Measurements from ENCODE around the gene VPS45.

Gene VPS45

DNA sequence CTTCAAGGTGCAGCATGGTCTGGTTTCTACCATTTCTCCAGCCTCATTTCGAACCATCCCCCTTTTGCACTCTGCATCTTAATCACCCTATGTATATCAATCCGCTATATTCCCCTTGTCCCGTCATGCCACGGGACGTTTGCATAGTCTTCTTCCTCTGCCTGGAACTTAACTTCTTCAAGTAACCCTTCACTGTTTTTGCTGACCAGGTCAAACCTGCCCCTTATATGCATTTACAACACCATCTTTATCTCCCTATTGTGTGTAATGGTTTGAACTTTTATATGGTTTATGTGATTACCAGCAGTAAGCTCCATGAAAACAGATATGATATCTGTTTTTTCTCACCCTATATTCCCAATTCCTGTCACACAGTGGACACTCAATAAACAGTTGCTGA is 2.3 kb downstream of the VPS45 start:
- DNase-seq (ENCODE audit: low read depth in 2 of 2, low spot score in 1 of 2) = no peak

DNA sequence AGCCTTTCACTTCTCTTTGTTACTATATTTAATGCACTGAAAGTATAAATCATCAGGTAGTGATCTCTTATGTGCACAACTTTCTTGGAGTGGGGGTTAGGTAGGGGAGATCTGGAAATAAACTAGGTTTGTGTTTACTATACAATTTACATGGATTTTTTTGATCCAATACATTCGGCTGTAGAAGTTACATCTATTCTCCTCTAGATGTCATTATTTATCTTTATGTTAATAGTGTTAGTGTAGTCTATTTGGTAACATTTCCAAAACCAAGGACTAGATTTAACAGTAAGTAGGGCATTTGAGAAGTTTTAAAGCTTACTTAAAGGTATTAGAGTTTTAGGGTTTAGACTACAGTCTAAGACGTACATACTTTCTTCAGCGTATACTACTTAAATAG is 5.4 kb downstream of the VPS45 start:
- DNase-seq (ENCODE audit: low read depth in 2 of 2, low spot score in 1 of 2) = no peak

DNA sequence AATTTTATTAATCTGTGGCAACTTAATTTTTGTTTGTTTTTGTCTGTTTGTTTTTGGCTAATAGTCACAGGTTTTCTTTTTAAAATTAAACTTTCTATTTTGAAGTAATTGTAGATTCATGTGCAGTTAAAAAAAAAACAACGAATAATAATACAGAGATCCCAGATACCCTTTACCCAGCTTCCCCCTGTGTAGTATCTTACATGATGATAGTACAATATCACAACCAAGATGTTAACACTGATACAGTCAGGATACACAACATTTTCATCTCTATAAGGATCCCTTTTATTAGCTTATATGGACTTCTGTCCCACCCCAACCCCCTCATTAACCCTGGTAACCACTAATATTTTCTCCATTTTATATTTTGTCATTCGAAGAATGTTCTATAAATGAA is 5.9 kb downstream of the VPS45 start:
- no peak for DNase-seq (ENCODE audit: low read depth in 2 of 2, low spot score in 1 of 2)

DNA sequence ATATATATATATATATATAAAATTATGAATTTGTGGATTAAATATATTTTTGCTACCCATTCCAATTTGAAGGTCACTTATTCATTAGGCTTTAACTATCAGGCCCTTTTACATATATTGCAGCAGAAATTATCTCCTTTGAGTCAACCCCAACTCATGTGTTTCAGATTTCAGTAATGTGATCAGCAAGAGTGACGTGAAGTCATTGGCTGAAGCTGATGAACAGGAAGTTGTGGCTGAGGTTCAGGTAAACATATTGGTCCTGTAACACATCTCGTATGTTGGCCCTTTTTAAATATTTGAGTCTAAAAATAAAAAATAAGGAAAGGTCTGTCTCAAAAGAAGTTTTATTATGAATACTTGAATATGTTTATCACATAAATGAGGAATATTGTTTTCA is 8.5 kb downstream of the VPS45 start:
- DNase-seq (ENCODE audit: low read depth in 2 of 2, low spot score in 1 of 2) = no peak

- no peak for DNase-seq (ENCODE audit: low read depth in 2 of 2, low spot score in 1 of 2)
Measured at GRCh38 chr1:150076985-150077384, 9.4 kb downstream of the VPS45 start.

DNA sequence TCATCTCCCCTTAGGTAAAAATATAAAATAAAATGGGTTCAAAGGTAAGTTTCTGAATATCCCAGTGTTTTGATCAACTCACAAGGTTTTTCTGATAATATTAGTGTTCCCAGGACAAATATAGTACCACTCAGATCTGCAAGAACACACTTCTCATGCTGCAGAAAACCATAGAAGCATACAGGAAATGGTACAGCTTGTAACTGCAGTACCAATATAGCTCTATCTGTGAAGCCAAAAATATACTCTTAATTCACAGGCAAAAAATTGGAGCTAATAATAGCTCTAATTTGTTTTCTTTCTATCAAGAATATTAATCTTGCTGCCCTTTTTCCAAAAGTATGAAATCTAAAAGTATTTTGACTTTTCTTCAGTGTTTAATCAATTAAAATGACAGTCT is 13.2 kb downstream of the VPS45 start:
- DNase-seq (ENCODE audit: low read depth in 2 of 2, low spot score in 1 of 2) = no peak

DNA sequence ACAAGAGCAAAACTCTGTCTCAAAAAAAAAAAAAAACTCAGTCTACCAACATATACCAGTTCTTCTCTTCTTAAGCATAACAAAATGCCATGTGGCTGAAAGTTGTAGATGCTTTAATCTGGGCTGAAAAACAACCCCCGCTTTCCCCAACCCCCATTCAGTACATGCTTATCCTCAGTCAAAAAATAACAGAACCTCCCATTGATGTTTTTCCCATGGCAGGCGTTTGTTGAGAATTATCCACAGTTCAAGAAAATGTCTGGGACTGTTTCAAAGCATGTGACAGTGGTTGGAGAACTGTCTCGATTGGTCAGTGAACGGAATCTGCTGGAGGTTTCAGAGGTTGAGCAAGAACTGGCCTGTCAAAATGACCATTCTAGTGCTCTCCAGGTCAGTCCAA is 14.9 kb downstream of the VPS45 start:
- DNase-seq (ENCODE audit: low read depth in 2 of 2, low spot score in 1 of 2) = no peak

DNA sequence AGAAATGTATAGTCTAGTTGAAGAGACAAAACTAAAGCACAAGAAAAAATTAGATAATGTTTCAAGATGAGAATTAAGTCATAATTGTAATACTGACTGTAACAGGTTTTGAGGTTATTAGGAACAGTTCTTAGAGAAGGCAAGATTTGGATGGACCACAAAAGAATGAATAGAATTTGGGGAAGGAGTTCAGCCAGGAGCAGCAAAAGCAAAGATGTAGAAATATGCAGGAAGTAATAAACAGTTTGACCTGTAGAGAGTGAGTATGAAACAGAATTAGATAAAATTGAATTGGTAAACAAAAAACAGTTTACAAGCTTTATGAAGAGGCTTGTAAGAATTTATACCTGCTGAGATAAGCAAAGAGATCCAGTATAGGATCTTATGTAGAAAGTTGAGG is 16.3 kb downstream of the VPS45 start:
- DNase-seq (ENCODE audit: low read depth in 2 of 2, low spot score in 1 of 2) = no peak

DNA sequence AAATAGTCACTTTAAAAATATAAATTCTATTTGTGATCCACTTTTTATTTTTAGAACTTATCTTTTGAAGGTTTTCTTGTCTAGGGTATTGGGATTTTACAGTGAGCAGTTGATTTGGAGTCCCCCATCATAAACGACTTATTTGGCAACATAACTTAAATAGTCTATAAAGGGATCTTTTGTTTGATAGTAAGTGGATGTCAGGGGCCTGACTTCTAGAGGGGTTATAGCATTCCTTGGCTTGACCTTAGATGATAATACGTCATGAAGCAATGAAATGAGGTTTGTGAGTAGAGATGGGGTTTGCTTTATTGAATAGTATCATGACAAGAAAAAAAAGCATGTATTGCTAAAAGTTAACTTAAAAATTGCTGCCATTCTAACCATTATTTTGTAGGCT is 17.8 kb downstream of the VPS45 start:
- no peak for DNase-seq (ENCODE audit: low read depth in 2 of 2, low spot score in 1 of 2)

DNA sequence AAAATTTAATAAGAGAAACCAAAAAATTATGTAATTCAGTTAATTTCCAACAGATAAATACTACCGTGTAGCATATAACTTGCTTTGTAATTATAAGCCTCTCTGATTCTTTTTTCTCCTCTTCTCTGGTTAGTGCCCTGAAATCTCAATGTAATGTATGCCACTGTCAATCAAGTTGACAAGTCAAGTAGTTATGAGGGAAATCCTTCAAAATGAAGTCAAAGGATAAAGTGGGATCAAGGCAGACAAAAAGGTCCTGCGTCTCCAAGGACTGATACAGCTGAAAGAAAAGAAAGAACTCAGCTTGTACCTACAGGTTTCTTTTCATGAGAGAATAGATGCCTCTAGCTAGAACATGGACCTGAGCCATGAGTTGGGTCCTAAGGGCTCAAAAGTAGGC is 19.8 kb downstream of the VPS45 start:
- no peak for DNase-seq (ENCODE audit: low read depth in 2 of 2, low spot score in 1 of 2)

- no peak for DNase-seq (ENCODE audit: low read depth in 2 of 2, low spot score in 1 of 2)
Measured at GRCh38 chr1:150089846-150090520, 22.4 kb downstream of the VPS45 start.

DNA sequence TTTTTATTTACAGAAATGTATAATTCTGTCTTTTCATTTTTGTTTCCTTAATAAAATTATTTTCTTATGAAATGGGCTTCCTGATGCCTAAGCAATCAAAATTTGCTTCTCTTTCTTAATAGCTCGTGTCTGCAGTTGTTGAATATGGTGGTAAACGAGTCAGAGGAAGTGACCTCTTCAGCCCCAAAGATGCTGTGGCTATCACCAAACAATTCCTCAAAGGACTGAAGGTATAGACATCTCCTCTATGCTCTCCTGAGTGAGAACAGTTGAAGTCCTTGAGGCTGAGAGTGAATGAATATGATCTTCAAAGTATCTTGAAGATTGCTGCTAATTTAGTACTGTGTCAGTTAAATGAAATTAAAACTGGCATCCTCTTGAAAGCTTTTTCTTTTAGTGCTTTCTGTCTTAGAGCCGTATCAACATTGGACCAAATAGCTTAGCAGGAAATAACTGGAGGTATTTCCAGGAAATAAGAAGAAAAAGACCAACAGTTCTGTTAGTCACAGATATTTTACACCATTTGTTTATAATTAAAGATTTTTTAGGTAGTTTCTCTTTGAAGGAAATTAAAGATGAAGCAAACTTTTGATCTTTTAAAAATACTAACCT is 24.7 kb downstream of the VPS45 start:
- DNase-seq (ENCODE audit: low read depth in 2 of 2, low spot score in 1 of 2) = no peak

- DNase-seq (ENCODE audit: low read depth in 2 of 2, low spot score in 1 of 2) = no peak
Measured at GRCh38 chr1:150093805-150094204, 26.2 kb downstream of the VPS45 start.

GRCh38 chr1:150094734-150095265 is 27.2 kb downstream of the VPS45 start:
- no peak for DNase-seq (ENCODE audit: low read depth in 2 of 2, low spot score in 1 of 2)

DNA sequence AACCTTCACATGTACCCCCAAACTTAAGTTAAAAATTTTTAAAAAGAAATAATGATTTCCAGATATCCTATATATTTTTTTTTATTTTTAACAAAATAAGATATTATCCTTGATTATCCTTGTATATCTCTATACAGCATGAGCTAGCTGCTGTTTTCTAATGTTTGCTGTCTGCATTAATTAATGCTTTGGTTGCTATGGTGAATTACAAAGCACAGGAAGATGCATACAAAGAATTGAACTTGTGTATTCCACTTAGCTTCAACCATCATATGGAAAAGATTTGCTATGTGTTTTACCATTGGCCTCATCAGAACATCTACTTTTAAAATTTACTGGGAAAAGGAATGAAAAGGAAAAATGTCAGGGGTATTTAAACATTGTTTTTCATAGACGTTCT is 35.4 kb downstream of the VPS45 start:
- no peak for DNase-seq (ENCODE audit: low read depth in 2 of 2, low spot score in 1 of 2)

GRCh38 chr1:150106341-150106740 is 38.8 kb downstream of the VPS45 start:
- DNase-seq (ENCODE audit: low read depth in 2 of 2, low spot score in 1 of 2) = no peak

DNA sequence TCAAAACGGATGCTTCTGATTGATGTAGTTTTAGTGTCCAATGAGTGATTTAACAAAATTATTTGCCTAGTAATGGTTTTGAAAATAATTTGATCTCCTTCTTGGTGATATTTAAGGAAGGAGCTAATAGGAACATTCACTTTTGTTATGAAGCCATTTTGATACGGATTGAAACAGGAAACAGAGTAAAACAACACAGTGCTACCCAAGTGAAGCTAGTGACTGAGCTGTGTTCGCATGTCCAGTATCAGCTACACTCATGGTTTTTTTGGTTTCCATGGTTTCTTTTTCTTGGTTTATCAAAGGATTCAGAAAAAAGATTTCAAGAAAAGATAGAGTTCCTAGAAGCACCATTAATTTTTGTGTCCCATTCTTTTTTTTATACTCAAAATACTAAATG is 42.0 kb downstream of the VPS45 start:
- no peak for DNase-seq (ENCODE audit: low read depth in 2 of 2, low spot score in 1 of 2)

GRCh38 chr1:150110116-150110515 is 42.5 kb downstream of the VPS45 start:
- no peak for DNase-seq (ENCODE audit: low read depth in 2 of 2, low spot score in 1 of 2)

DNA sequence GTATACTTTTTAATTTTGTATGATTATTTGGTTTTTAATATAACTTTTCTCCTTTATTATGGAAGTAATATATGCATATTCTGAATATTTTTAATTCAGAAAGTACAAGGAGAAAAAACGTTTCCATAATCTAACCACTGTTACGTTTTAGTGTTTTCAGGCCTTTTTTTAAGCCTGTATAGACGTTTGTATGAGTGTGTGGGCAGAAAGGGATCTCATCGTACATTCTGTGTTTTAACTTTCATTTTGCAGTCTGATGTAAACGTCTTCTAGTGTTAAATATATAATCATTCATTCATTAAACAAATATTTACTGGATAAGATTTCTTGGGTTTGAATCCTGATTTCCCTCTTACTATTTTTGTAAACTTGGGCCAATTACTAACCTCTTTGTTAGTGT is 44.1 kb downstream of the VPS45 start:
- DNase-seq (ENCODE audit: low read depth in 2 of 2, low spot score in 1 of 2) = no peak

GRCh38 chr1:150115121-150115520 is 47.5 kb downstream of the VPS45 start:
- no peak for DNase-seq (ENCODE audit: low read depth in 2 of 2, low spot score in 1 of 2)

DNA sequence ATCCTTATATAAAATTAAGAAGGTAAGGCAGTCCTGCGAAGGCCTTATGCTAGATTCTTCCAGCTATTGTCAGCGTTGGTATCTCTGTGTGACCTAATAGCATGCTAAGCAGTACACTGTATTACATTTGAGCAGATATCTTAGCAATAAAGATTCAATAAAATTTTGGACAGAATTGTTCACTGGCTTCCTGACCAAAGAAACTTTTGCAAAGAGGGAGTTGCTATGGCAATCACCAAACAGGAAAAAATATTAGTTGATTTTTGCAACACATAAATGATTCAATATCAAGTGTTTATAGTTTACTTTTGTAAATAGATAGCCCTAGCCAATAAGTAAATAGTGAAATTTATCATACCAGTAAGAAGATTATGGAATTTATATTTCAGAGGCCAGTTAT is 51.1 kb downstream of the VPS45 start:
- no peak for DNase-seq (ENCODE audit: low read depth in 2 of 2, low spot score in 1 of 2)

GRCh38 chr1:150121236-150121862 is 53.8 kb downstream of the VPS45 start:
- no peak for DNase-seq (ENCODE audit: low read depth in 2 of 2, low spot score in 1 of 2)

GRCh38 chr1:150126811-150127210 is 59.2 kb downstream of the VPS45 start:
- DNase-seq (ENCODE audit: low read depth in 2 of 2, low spot score in 1 of 2) = no peak

Data from stimulated activated CD8-positive, alpha-beta memory T cell treated with anti-CD3 and anti-CD28 coated beads, Interleukin-4, amount 100 ng/mL, for 1 hour (primary cell).